AG04450 (cell line): ENCODE measurements around the gene TSPAN14. TPM values are rescaled to one million over a fixed set of nuclear protein-coding genes. Genes with fewer than 3 reads are reported as not detected.
"Not testable (repeated sequence)": the region's sequence is repeated elsewhere in the genome, so short reads cannot be mapped to it uniquely, and the experiment has no call there.

Source experiments
- CTCF ChIA-PET: fragments of 300-600, 350-600 bp; formaldehyde crosslinking; extraction: SDS; loops from one replicate; lab custom pipeline; 2022; ENCODE audit warnings: antibody characterized with exemption, inconsistent platforms; lab: Charles Lee
- POLR2A ChIA-PET: fragments of 350-600 bp; formaldehyde crosslinking; extraction: SDS; loops from one replicate; lab custom pipeline; 2021; ENCODE audit warnings: antibody characterized with exemption, inconsistent platforms; lab: Yijun Ruan, JAX
- DNase-seq: peaks from one replicate; pipeline ENCODE4 v3.0.0-alpha.2; 2011; ENCODE audit warnings: low read depth, low spot score
- H3K27ac ChIP-seq: one replicate; pipeline ENCODE4 v1.5.1; 2012; ENCODE audit warnings: low read depth, low read length, control low read depth
- H3K27me3 ChIP-seq: one replicate; pipeline ENCODE4 v1.6.0; 2012; ENCODE audit warnings: low read length; ENCODE audit not compliant: control insufficient read depth, insufficient read depth
- H3K4me3 ChIP-seq: 2 replicates; pipeline ENCODE4 v1.5.1; 2011; ENCODE audit warnings: mild to moderate bottlenecking, low read depth, low read length, control low read depth
- H3K9me3 ChIP-seq: 2 replicates; pipeline ENCODE4 v1.5.1; 2012; ENCODE audit warnings: low read length; ENCODE audit not compliant: control insufficient read depth, insufficient read depth
- CTCF ChIP-seq: IDR thresholded peaks from 2 replicates; pipeline ENCODE4 v1.5.1; 2011; ENCODE audit warnings: low read depth, low read length, control low read depth, inconsistent platforms
- polyA plus RNA-seq: library from polyadenylated mRNA; depleted of rRNA; stranded (reverse); fragments of >200 nt; gene quantifications from 2 replicates; pipeline ENCODE4 v1.2.3, GENCODE V29; 2011

The TSPAN14 gene
- polyA plus RNA-seq, 1 experiment, result 27.3 TPM

- no peak overlapping the region for H3K27ac ChIP-seq
- peaks cover 10% of the 10 kb centered on the region for H3K27me3 ChIP-seq
- POLR2A ChIA-PET, result no interaction called here
- CTCF ChIA-PET, result no interaction called here
- H3K4me3 ChIP-seq, result no peak overlapping the region
- no peak for DNase-seq
- TF ChIP-seq CTCF, result no peak
- H3K9me3 ChIP-seq, result no peaks in the 10 kb centered on the region; the same call in 1 of the 2 replicates
These were observed 88.7 kb downstream of the TSPAN14 start for GRCh38 chr10:80542652-80543318.

DNA sequence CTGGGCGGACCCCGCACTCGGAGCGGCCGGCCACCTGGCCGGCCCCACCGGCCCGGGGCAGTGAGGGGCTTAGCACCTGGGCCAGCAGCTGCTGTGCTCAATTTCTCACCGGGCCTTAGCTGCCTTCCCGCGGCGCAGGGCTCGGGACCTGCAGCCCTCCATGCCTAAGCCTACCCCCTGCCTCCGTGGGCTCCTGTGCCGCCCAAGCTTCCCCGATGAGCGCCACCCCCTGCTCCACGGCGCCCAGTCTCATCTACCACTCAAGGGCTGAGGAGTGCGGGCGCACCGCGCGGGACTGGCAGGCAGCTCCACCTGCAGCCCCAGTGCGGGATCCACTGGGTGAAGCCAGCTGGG is 89.2 kb downstream of the TSPAN14 start:
- H3K27me3 ChIP-seq, POLR2A ChIA-PET, DNase-seq, CTCF ChIA-PET, H3K4me3 ChIP-seq, H3K27ac ChIP-seq, H3K9me3 ChIP-seq: not testable (repeated sequence)

DNA sequence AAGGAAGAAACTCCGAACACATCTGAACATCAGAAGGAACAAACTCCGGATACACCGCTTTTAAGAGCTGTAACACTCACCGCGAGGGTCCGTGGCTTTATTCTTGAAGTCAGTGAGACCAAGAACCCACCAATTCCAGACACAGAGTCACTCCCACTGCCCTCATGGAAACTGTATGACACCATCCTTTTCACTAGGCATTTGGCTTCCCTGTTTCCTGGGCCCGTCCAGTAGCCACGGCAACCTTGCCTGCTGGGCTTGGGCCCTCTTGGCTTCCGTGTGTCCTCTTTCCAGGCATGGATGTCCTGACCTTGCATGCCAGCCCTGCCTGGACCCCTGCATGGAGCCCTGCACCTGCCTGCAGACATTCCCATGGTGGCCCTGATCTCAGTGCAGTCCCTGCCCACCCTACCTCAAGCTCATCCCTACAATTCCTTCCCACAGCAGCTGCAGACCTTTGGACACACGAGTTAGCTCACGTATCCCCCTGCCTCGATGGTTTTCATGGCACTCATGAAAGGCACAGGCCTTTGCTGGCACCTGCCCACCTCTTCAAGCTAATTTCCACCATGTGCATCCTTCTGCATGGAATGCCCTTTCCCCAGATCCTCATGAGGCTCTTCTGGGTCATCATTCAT is 90.3 kb downstream of the TSPAN14 start:
- CTCF ChIA-PET, result interaction anchor here (1.1 kb wide), 1 partner anchor 118 kb away, joined by 3 read pairs; no protein-coding TSS in a partner anchor
- POLR2A ChIA-PET, result no interaction called here

GRCh38 chr10:80545258-80545881 is 91.3 kb downstream of the TSPAN14 start:
- Histone ChIP-seq H3K27ac (no peak overlapping the region), H3K4me3 (no peak overlapping the region), H3K9me3 (no peaks in the 10 kb centered on the region; the same call in 1 of the 2 replicates), H3K27me3 (peaks cover 7% of the 10 kb centered on the region)
- CTCF ChIA-PET, result interaction anchor here (1.1 kb wide), 1 partner anchor 118 kb away, joined by 3 read pairs; no protein-coding TSS in a partner anchor
- no peak for TF ChIP-seq CTCF
- DNase-seq, result no peak
- POLR2A ChIA-PET, result no interaction called here

More for the DNA sequence above, 90.3 kb downstream of the TSPAN14 start:
- no peak for DNase-seq
- H3K27me3 ChIP-seq, result peaks cover 7% of the 10 kb centered on the region
- no peaks in the 10 kb centered on the region; the same call in 1 of the 2 replicates for H3K9me3 ChIP-seq
- H3K27ac ChIP-seq, result no peak overlapping the region
- H3K4me3 ChIP-seq, result no peak overlapping the region
- no peak for TF ChIP-seq CTCF

DNA sequence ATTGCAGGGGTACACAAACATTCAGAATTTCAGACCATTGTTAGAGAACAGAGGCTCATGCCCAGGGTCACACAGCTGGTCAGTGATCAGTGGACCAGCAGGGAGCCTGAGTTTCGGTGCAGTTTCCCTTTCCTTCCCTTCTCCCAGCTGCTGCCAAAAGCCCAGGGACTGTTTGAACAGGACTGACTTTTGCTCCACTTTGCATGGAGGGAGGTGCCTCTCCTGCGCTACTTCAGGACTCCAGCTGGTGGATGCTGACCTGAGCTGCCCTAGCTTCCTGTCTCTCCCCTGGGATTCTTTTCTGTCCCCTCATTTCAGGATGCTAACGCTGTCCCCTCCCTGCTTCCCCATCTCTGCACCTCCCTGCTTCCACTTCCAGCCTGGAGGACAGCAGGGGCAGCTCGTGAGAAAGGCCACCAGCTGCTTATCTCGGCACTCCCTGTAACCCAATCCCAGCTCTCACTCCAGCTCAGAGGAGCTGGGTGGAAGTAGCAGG is 98.1 kb downstream of the TSPAN14 start:
- H3K27me3 ChIP-seq, result peaks cover 5% of the 10 kb centered on the region
- H3K4me3 ChIP-seq, result no peak overlapping the region
- ChIA-PET CTCF (interaction anchor here (1.1 kb wide), 1 partner anchor 44 kb away, joined by 3 read pairs; no protein-coding TSS in a partner anchor), POLR2A (no interaction called here)
- H3K9me3 ChIP-seq, result no peaks in the 10 kb centered on the region
- H3K27ac ChIP-seq, result no peak overlapping the region
- DNase-seq, result no peak
- TF ChIP-seq CTCF, result no peak
